Keratinocyte (primary cell): Measurements from ENCODE around the gene MAP3K8. TPM values are rescaled to one million over a fixed set of nuclear protein-coding genes. Genes with fewer than 3 reads are reported as not detected.
"Not testable (repeated sequence)": the region's sequence is repeated elsewhere in the genome, so short reads cannot be mapped to it uniquely, and the experiment has no call there.

ENCODE experiments used
- DNase-seq: peaks from one replicate; pipeline ENCODE4 v3.0.0-alpha.2; 2011; ENCODE audit warnings: low read depth, missing footprints, low spot score
- FAIRE-seq: peaks from 2 replicates; lab custom pipeline; 2011; peaks lifted over from hg19 to GRCh38; lab: Jason Lieb, UNC
- H2AFZ ChIP-seq: 2 replicates; pipeline ENCODE4 v1.6.0; 2012; ENCODE audit warnings: low read length, control low read depth, inconsistent platforms; ENCODE audit not compliant: control insufficient read depth
- H3K27ac ChIP-seq: 2 replicates; pipeline ENCODE4 v1.5.1; 2011; ENCODE audit warnings: low read length; ENCODE audit not compliant: control insufficient read depth, insufficient read depth
- H3K27me3 ChIP-seq: 3 replicates; pipeline ENCODE4 v1.6.0; 2011; ENCODE audit warnings: low read length; ENCODE audit not compliant: control insufficient read depth, insufficient read depth; ENCODE audit errors: extremely low read depth
- H3K36me3 ChIP-seq, 2 experiments: 2 replicates in 1 of 2; 3 replicates in 1 of 2; pipeline ENCODE4 v1.5.1; 2011; ENCODE audit warnings: low read length in 2 of 2, mild to moderate bottlenecking in 1 of 2; ENCODE audit not compliant: control insufficient read depth in 2 of 2, insufficient read depth in 2 of 2; ENCODE audit errors: extremely low read depth in 1 of 2
- H3K4me1 ChIP-seq: 3 replicates; pipeline ENCODE4 v1.5.1; 2011; ENCODE audit warnings: low read length; ENCODE audit not compliant: control insufficient read depth, insufficient read depth; ENCODE audit errors: extremely low read depth
- H3K4me2 ChIP-seq: 3 replicates; pipeline ENCODE4 v1.6.0; 2011; ENCODE audit warnings: low read depth, low read length; ENCODE audit not compliant: control insufficient read depth, insufficient read depth; ENCODE audit errors: extremely low read depth
- H3K4me3 ChIP-seq, 3 experiments: fragments of 200-600 bp in 1 of 3; sonication (generic) in 1 of 3; 2 replicates in 2 of 3; 3 replicates in 1 of 3; pipeline ENCODE4 v1.5.1; 2011 to 2016; ENCODE audit warnings: low read length in 3 of 3, mild to moderate bottlenecking in 3 of 3, control low read depth in 2 of 3, inconsistent platforms in 1 of 3, low read depth in 1 of 3, mixed read lengths in 1 of 3, mixed run types in 1 of 3, moderate library complexity in 1 of 3; ENCODE audit not compliant: control insufficient read depth in 2 of 3, insufficient read depth in 2 of 3; ENCODE audit errors: extremely low read depth in 1 of 3
- H3K79me2 ChIP-seq: 2 replicates; pipeline ENCODE4 v1.6.0; 2012; ENCODE audit warnings: low read length; ENCODE audit not compliant: control insufficient read depth, insufficient read depth
- H3K9ac ChIP-seq: 3 replicates; pipeline ENCODE4 v1.6.0; 2011; ENCODE audit warnings: low read length; ENCODE audit not compliant: control insufficient read depth, insufficient read depth; ENCODE audit errors: extremely low read depth
- H3K9me1 ChIP-seq: 3 replicates; pipeline ENCODE4 v1.6.0; 2011; ENCODE audit warnings: low read length; ENCODE audit not compliant: control insufficient read depth, insufficient read depth; ENCODE audit errors: extremely low read depth
- H3K9me3 ChIP-seq: 2 replicates; pipeline ENCODE4 v1.5.1; 2012; ENCODE audit warnings: low read depth, low read length; ENCODE audit not compliant: control insufficient read depth
- H4K20me1 ChIP-seq: 3 replicates; pipeline ENCODE4 v1.6.0; 2011; ENCODE audit warnings: low read length; ENCODE audit not compliant: control insufficient read depth, insufficient read depth; ENCODE audit errors: extremely low read depth
- EZH2 ChIP-seq: IDR thresholded peaks from one replicate; pipeline ENCODE4 v1.6.1; 2012; ENCODE audit warnings: inconsistent platforms, mild to moderate bottlenecking, low read length, moderate library complexity
- dilution Hi-C: fragments of 300-500 bp; cut with MboI; formaldehyde crosslinking; loops from one replicate; pipeline ENCODE4 v1.7.0; 2020; ENCODE audit warnings: low sequenced_read_pairs; ENCODE audit not compliant: extremely low pct_ligation_motif_present
- polyA plus RNA-seq, 5 experiments: library from polyadenylated mRNA; depleted of rRNA in 3 of 5; stranded (reverse) in 3 of 5; stranded (forward) in 1 of 5; unstranded in 1 of 5; fragments of >200 nt; gene quantifications; 1 replicate in 1 of 5; 2 replicates in 3 of 5; 3 replicates in 1 of 5; pipeline versions ENCODE4 v1.2.1 to v1.2.3, GENCODE V29; 2011 to 2012; ENCODE audit warnings: missing spikeins in 2 of 5, low read depth in 1 of 5, low replicate concordance in 1 of 5
- TF ChIP-seq, protein P1 (sequence below), 3 experiments: IDR thresholded peaks in 1 of 3; conservative IDR thresholded peaks in 1 of 3; optimal IDR thresholded peaks in 1 of 3; 2 replicates in 2 of 3; 3 replicates in 1 of 3; pipeline versions ENCODE3 to v1.5.1; 2011; ENCODE audit warnings: low read length in 3 of 3, mild to moderate bottlenecking in 3 of 3, moderate library complexity in 2 of 3, control low read depth in 1 of 3, inconsistent platforms in 1 of 3; ENCODE audit not compliant: insufficient read depth in 2 of 3; ENCODE audit errors: extremely low read depth in 1 of 3

The MAP3K8 gene
- polyA plus RNA-seq, 1 donor (not counting 4 experiments of a cell fraction or from before 2014, with no cell fraction given) = 4.9 TPM

DNA sequence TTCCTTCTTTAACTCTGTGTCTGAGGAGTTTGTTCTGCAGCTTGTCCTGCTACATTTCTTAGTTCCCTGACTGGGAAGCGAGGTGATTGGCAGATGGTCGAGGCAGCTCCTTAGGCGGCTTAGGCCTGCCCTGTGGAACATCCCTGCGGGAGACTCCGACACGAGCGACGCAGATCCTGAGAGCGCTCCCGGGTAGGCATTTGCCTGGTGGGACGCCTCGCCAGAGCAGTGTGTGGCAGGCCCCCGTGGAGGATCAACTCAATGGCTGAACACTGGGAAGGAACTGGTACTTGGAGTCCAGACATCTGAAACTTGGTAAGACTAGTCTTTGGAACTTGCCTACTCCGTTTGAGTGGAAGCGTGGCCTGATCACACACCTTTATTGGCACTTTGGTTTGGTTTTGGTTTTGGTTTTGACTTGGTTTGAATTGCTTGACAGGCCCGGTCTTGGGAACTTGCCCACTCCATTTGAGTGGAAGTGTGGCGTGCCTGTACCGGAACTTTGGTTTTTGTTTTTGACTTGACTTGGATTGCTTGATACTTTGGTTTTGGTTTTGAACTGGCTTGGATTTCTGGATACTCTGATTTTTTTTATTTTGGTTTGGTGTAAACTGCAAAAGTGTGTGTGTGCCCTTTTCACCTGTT is 42.6 kb downstream of the MAP3K8 start:
- no peak for TF ChIP-seq EZH2
- TF ChIP-seq, protein P1, sequence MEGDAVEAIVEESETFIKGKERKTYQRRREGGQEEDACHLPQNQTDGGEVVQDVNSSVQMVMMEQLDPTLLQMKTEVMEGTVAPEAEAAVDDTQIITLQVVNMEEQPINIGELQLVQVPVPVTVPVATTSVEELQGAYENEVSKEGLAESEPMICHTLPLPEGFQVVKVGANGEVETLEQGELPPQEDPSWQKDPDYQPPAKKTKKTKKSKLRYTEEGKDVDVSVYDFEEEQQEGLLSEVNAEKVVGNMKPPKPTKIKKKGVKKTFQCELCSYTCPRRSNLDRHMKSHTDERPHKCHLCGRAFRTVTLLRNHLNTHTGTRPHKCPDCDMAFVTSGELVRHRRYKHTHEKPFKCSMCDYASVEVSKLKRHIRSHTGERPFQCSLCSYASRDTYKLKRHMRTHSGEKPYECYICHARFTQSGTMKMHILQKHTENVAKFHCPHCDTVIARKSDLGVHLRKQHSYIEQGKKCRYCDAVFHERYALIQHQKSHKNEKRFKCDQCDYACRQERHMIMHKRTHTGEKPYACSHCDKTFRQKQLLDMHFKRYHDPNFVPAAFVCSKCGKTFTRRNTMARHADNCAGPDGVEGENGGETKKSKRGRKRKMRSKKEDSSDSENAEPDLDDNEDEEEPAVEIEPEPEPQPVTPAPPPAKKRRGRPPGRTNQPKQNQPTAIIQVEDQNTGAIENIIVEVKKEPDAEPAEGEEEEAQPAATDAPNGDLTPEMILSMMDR (optimal IDR thresholded peaks at IDR 0.05 in 1 of 3, IDR thresholded peaks at IDR 0.05 in 1 of 3, conservative IDR thresholded peaks at IDR 0.05 in 1 of 3; ENCODE audit: extremely low read depth in 1 of 3, insufficient read depth in 2 of 3, low read length in 3 of 3) = no peak
- H3K9ac ChIP-seq = no peak overlapping the region
- no peaks in the 10 kb centered on the region for H4K20me1 ChIP-seq
- no peak overlapping the region for H2AFZ ChIP-seq
- H3K4me3 ChIP-seq = no peak overlapping the region
- FAIRE-seq = no peak
- H3K27me3 ChIP-seq = no peaks in the 10 kb centered on the region
- no peaks in the 10 kb centered on the region for H3K9me3 ChIP-seq
- H3K4me1 ChIP-seq = no peaks in the 10 kb centered on the region
- H3K9me1 ChIP-seq = no peaks in the 10 kb centered on the region
- DNase-seq = no peak
- H3K36me3 ChIP-seq = no peaks in the 10 kb centered on the region
- H3K4me2 ChIP-seq = no peak overlapping the region
- H3K27ac ChIP-seq = no peak overlapping the region
- dilution Hi-C loops = no loop called here
- H3K79me2 ChIP-seq = no peaks in the 10 kb centered on the region

DNA sequence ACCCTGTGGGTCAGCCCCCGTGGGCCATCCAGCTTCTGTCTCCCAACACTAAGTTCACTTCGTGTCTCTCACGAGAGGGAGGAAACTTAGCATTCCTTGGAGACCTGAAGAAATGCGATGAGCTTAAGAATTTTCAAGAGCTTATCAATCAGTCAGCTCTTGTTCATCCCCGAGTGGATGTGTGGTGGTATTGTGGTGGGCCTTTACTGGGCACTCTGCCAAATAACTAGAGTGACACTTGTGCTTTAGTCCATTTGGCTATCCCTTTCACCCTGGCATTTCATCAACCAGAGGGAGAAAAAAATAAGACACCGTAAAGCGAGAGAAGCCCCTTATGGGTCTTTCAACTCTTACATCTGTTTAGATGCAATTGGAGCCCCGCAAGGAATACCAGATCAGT is 45.5 kb downstream of the MAP3K8 start:
- H3K9me1 ChIP-seq, DNase-seq, H3K4me1 ChIP-seq, H2AFZ ChIP-seq, H3K27ac ChIP-seq, H3K9ac ChIP-seq, H3K4me2 ChIP-seq, H3K36me3 ChIP-seq, H3K27me3 ChIP-seq, H3K4me3 ChIP-seq, H3K79me2 ChIP-seq, H3K9me3 ChIP-seq, FAIRE-seq, dilution Hi-C loops, H4K20me1 ChIP-seq: not testable (repeated sequence)

DNA sequence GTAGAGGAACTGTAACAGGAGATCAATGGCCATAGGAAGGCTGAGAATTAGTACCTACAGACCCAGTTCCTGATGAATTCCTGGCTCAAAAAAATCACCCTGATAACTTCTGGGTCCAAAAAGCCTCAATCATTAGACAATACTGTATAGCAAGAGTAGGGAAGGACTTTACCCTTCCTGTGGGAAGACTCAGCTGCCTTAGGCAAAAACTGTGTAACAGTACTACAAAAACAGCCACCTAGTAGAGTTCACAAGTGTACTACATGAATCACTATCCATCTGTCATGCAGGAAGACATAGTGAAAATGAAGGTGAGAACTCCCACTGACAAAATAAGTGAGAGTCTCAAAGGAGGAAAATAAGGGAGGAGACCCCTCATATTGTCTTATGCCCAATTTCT is 47.6 kb downstream of the MAP3K8 start:
- H3K9ac ChIP-seq = no peak overlapping the region
- H3K79me2 ChIP-seq = no peaks in the 10 kb centered on the region
- no peaks in the 10 kb centered on the region for H4K20me1 ChIP-seq
- H3K4me1 ChIP-seq = no peaks in the 10 kb centered on the region
- DNase-seq (no peak), FAIRE-seq (no peak)
- TF ChIP-seq, protein P1 (optimal IDR thresholded peaks at IDR 0.05 in 1 of 3, IDR thresholded peaks at IDR 0.05 in 1 of 3, conservative IDR thresholded peaks at IDR 0.05 in 1 of 3; ENCODE audit: extremely low read depth in 1 of 3, insufficient read depth in 2 of 3, low read length in 3 of 3) = no peak
- no peak for TF ChIP-seq EZH2
- no peak overlapping the region for H2AFZ ChIP-seq
- H3K9me3 ChIP-seq = peaks cover 2% of the 10 kb centered on the region
- H3K4me3 ChIP-seq = no peak overlapping the region
- no peak overlapping the region for H3K27ac ChIP-seq
- no peaks in the 10 kb centered on the region for H3K9me1 ChIP-seq
- no peaks in the 10 kb centered on the region for H3K27me3 ChIP-seq
- dilution Hi-C loops = no loop called here
- no peaks in the 10 kb centered on the region for H3K36me3 ChIP-seq
- no peak overlapping the region for H3K4me2 ChIP-seq
